GM19043 (cell line): ENCODE results near the gene RBSN.

ENCODE experiments used
- ATAC-seq: cut with Tn5 transposase; IDR thresholded peaks from one replicate; pipeline ENCODE4 v1.9.1; 2021; ENCODE audit warnings: low read depth; ENCODE audit not compliant: unreplicated experiment

Gene RBSN

GRCh38 chr3:15023719-15024118 lies 75.2 kb downstream of the RBSN start:
- no peak for ATAC-seq

GRCh38 chr3:15023249-15023648 lies 75.7 kb downstream of the RBSN start:
- no peak for ATAC-seq
